Osteocyte (in vitro differentiated cells): ENCODE measurements around the gene CDA. TPM values are rescaled to one million over a fixed set of nuclear protein-coding genes. Genes with fewer than 3 reads are reported as not detected.

Source experiments
- DNase-seq: peaks from one replicate; pipeline ENCODE4 v3.0.0; 2021; ENCODE audit warnings: mixed read lengths; ENCODE audit not compliant: unreplicated experiment; ENCODE audit errors: extremely low spot score
- H3K27ac Mint-ChIP-seq: one replicate; pipeline ENCODE4 v1.8.0; 2021; ENCODE audit warnings: mild to moderate bottlenecking, mixed read lengths; ENCODE audit not compliant: unreplicated experiment
- H3K27me3 Mint-ChIP-seq: one replicate; pipeline ENCODE4 v1.8.0; 2021; ENCODE audit warnings: mixed read lengths; ENCODE audit not compliant: unreplicated experiment
- H3K36me3 Mint-ChIP-seq: one replicate; pipeline ENCODE4 v1.8.0; 2021; ENCODE audit warnings: mixed read lengths; ENCODE audit not compliant: unreplicated experiment
- H3K4me1 Mint-ChIP-seq: one replicate; pipeline ENCODE4 v1.8.0; 2021; ENCODE audit warnings: mixed read lengths; ENCODE audit not compliant: unreplicated experiment
- H3K4me3 Mint-ChIP-seq: one replicate; pipeline ENCODE4 v1.8.0; 2021; ENCODE audit warnings: mild to moderate bottlenecking, moderate library complexity, mixed read lengths; ENCODE audit not compliant: unreplicated experiment
- H3K9me3 Mint-ChIP-seq: one replicate; pipeline ENCODE4 v1.8.0; 2021; ENCODE audit warnings: mixed read lengths; ENCODE audit not compliant: unreplicated experiment
- CTCF ChIP-seq: fragments of 200-600 bp; sonication (generic); IDR thresholded peaks from 2 replicates; pipeline ENCODE4 v1.5.0; 2021; ENCODE audit warnings: antibody characterized with exemption, mild to moderate bottlenecking, moderate library complexity
- total RNA-seq: library from RNA; stranded (reverse); gene quantifications from 2 replicates; pipeline ENCODE4 v1.2.1, GENCODE V29; 2021

The CDA gene
- total RNA-seq, 1 donor from 2014 or later = not detected

- Mint-ChIP-seq H3K4me1 (peaks cover 18% of the 10 kb centered on the region), H3K4me3 (peak overlapping the region; percentile 62), H3K27me3 (peaks cover 22% of the 10 kb centered on the region), H3K9me3 (no peaks in the 10 kb centered on the region), H3K36me3 (no peaks in the 10 kb centered on the region), H3K27ac (no peak overlapping the region)
- no peak for DNase-seq
- TF ChIP-seq CTCF = no peak
Observed at GRCh38 chr1:20552728-20553445, 36.0 kb upstream of the CDA start.

- H3K27ac Mint-ChIP-seq = no peak overlapping the region
Observed at GRCh38 chr1:20555025-20555757, 33.7 kb upstream of the CDA start.

GRCh38 chr1:20555758-20556120, 33.2 kb upstream of the CDA start:
- Mint-ChIP-seq H3K36me3 (no peaks in the 10 kb centered on the region), H3K27me3 (peaks cover 25% of the 10 kb centered on the region), H3K27ac (no peak overlapping the region), H3K4me1 (peaks cover 18% of the 10 kb centered on the region), H3K4me3 (no peak overlapping the region), H3K9me3 (no peaks in the 10 kb centered on the region)
- DNase-seq = no peak
- TF ChIP-seq CTCF = no peak

More at GRCh38 chr1:20555025-20555757, 33.7 kb upstream of the CDA start:
- Mint-ChIP-seq H3K4me1 (peaks cover 18% of the 10 kb centered on the region), H3K9me3 (no peaks in the 10 kb centered on the region), H3K27me3 (peaks cover 20% of the 10 kb centered on the region), H3K4me3 (no peak overlapping the region), H3K36me3 (no peaks in the 10 kb centered on the region)
- DNase-seq = no peak
- TF ChIP-seq CTCF = no peak

- Mint-ChIP-seq H3K4me3 (no peak overlapping the region), H3K9me3 (no peaks in the 10 kb centered on the region), H3K27ac (no peak overlapping the region), H3K36me3 (no peaks in the 10 kb centered on the region), H3K4me1 (peaks cover 4% of the 10 kb centered on the region), H3K27me3 (peaks cover 26% of the 10 kb centered on the region)
- TF ChIP-seq CTCF = no peak
- no peak for DNase-seq
Observed at GRCh38 chr1:20558191-20558590, 30.7 kb upstream of the CDA start.

- no peaks in the 10 kb centered on the region for H3K4me1 Mint-ChIP-seq
Observed at GRCh38 chr1:20560966-20561365, 27.9 kb upstream of the CDA start.

More at GRCh38 chr1:20560966-20561365, 27.9 kb upstream of the CDA start:
- Mint-ChIP-seq H3K4me3 (no peak overlapping the region), H3K9me3 (no peaks in the 10 kb centered on the region), H3K27me3 (peaks cover 48% of the 10 kb centered on the region), H3K36me3 (no peaks in the 10 kb centered on the region), H3K27ac (no peak overlapping the region)
- DNase-seq = no peak
- TF ChIP-seq CTCF = no peak
